NCI-H2171 (cell line): ENCODE measurements around the gene ANK2.

Source experiments
- DNase-seq: peaks from one replicate; lab custom pipeline; 2025; lab: John Stamatoyannopoulos, UW

The ANK2 gene

DNA sequence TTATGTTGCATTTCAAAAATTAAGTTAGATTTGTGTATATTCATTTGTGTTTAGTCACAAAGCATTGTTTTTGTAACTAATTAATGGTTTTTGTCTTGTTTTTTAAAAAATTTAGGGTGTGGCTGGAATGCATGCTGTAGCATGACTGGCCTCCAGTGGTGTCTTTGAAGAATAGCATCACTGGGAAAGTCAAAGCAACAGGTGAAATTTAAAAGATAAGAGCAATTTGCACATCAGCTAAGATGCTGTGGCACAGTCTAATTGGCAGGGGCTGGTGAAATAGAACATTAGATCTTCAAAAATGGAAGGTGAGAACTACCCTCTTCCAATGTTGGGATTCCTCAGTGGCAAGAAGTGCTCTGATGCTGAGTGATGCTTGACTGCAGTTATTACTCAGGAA is 45.3 kb downstream of the ANK2 start:
- peak; percentile 3 for DNase-seq

DNA sequence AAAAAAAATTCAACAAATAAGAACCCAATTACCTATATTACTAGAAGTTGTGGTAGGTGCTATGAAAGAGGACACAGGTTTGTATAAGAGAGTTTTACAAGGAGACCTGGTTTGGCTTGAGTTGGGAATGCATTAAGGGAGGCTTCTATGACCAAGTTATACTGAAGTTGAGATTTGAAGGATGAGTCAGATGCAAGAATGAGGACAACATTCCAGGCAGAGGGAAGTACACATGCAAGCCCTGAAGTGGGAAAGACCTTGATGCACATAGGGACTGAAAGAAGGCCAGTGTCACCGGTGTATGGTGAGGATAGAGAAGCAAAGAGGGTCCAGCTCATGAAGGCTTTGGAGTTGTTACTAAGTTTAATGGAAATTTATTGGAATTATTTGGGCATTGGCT is 52.2 kb downstream of the ANK2 start:
- no peak for DNase-seq

DNA sequence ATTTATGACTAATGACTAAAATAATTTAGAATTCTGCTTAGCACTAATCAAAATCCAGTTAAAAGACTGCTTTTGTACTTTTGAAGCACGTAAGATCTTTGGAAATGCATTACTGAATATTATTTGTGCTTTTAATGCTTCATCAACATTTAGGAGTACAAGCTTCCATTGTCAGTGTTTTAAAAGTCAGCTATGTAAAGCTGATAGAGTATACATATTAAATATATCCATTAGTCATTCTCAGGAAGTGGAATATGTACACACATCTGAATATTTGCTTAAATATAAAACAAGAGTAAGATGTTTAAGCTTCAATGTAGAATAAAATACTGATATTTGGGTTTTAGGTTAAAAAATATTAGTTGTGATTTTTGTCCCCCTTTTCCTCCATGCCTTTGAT is 54.1 kb downstream of the ANK2 start:
- no peak for DNase-seq

GRCh38 chr4:113106108-113106507 is 56.7 kb downstream of the ANK2 start:
- DNase-seq = peak; percentile 2

GRCh38 chr4:113109106-113109718 is 59.8 kb downstream of the ANK2 start:
- no peak for DNase-seq

GRCh38 chr4:113112338-113112978 is 63.0 kb downstream of the ANK2 start:
- DNase-seq = no peak

- no peak for DNase-seq
Measured at GRCh38 chr4:113113151-113113550, 63.7 kb downstream of the ANK2 start.

DNA sequence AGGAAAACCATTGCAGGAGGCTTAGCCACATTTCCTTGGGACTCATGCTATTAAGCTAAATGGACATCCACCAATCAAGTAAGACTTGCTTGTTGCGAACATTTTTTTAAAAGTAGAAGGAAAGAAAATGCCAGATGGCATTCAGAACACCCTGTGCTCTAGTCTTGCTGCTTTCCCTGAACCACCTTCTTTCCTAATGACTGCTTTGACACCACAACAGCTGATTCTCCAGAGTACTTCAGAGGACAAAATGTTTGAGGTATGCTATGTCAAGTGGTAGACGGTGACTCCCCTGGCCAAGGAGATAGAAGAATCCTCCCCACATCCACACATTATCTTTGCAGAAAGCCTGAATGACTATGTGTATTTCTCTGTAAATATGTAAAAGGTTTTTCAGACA is 65.4 kb downstream of the ANK2 start:
- no peak for DNase-seq

GRCh38 chr4:113116414-113117357 is 67.2 kb downstream of the ANK2 start:
- DNase-seq = no peak

GRCh38 chr4:113117358-113117702 is 67.9 kb downstream of the ANK2 start:
- no peak for DNase-seq

GRCh38 chr4:113122066-113122465 is 72.6 kb downstream of the ANK2 start:
- DNase-seq = no peak

GRCh38 chr4:113125418-113125817 is 76.0 kb downstream of the ANK2 start:
- DNase-seq = no peak

GRCh38 chr4:113131136-113131535 is 81.7 kb downstream of the ANK2 start:
- no peak for DNase-seq

- no peak for DNase-seq
Measured at GRCh38 chr4:113131621-113132020, 82.2 kb downstream of the ANK2 start.

DNA sequence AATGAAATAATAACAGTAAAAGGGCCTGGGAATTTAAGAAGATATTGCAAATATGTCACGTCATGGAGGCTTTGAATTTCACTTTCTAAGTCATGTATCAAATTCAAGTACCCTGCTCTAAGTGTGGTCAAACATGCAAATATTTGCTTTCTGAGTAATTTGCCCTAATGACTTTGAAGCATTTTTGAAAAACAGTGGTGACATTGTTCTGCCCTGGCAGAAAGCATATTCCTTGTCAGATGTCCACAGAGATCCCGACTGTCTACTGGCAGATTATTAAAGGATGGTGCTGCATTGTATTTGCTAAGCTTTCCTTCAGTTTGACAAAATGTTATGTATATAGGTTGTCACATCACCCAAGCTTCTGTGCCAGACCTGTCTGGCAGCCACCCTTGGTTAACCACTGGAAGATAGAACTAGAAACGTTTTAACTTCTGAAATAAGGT is 92.5 kb downstream of the ANK2 start:
- DNase-seq = no peak

DNA sequence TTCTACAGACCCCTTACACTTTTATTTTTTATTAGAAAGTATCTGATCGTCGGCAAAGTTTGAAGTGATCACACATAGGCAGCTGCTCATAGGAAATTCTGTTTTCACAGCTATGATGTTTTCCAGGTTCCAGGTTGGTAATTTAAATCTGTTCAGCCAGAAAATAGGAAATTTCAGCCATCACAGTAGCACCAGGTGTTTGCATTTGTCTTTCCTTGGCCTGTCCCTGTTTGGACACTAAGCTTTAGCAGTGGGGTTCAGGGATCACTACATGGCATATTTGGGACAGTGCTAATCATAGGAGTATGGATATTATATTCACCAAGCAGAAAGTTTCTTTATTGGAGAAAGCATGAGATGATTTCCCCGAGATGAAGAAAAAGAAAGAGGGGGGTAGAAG is 92.9 kb downstream of the ANK2 start:
- DNase-seq = no peak

- no peak for DNase-seq
Measured at GRCh38 chr4:113144091-113144490, 94.6 kb downstream of the ANK2 start.

GRCh38 chr4:113145147-113145518 is 95.7 kb downstream of the ANK2 start:
- no peak for DNase-seq

- DNase-seq = no peak
Measured at GRCh38 chr4:113145519-113146291, 96.3 kb downstream of the ANK2 start.

GRCh38 chr4:113146876-113147358 is 97.5 kb downstream of the ANK2 start:
- no peak for DNase-seq

GRCh38 chr4:113147498-113148111 is 98.2 kb downstream of the ANK2 start:
- DNase-seq = no peak

DNA sequence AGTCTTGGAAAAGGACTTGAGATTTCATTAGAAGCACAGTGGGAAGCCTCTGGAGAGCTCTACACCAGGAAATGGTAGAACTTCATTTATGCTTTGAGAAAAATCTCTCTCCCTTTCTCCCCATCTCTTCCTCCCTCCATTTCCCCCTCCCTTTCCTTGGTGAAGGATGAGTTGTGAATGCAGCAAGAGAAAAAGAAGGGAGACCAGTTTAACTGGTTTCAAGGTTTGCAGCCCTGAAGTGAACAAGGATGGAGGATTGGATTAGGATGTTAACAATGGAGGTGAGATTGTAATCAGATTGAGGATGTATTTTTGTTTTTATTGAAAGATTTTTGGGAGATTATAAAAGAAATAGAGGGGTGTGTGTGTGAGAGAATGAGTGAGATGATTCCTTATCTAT is 99.5 kb downstream of the ANK2 start:
- DNase-seq = no peak
